ENCODE results near the gene CYP8B1.
"Not testable (repeated sequence)": the region's sequence is repeated elsewhere in the genome, so short reads cannot be mapped to it uniquely, and the experiment has no call there.

DNA sequence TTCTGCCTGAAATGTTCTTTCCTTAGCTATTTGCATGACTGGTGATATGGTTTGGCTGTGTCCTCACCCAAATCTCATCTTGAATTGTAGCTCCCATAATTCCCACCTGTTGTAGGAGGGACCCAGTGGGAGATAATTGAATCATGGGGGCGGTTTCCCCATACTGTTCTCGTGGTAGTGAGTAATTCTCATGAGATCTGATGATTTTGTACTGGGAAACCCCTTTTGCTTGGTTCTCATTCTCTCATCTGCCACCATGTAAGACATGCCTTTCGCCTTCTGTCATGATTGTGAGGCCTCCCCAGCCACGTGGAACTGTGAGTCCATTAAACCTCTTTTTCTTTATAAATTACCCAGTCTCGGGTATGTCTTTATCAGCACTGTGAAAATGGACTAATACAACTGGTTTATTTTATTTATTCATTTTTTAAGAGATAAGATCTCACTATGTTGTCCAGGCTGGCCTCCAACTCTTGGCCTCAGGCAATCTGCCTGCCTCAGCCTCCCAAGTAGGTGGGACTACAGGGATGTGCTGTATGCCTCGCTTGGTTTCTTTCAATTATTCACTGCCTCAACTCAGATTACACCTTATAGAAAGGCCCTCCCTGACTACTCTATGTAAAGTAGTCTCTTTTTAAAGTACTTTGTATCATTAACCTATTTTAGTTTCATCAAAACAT lies 7.7 kb upstream of the CYP8B1 start:
- not testable (repeated sequence) for TF ChIP-seq ZNF791, ZNF549, ZBTB1, ZNF785 (tag by site-specific recombination; IDR thresholded peaks at IDR 0.05)
- TF ChIP-seq, protein P1, sequence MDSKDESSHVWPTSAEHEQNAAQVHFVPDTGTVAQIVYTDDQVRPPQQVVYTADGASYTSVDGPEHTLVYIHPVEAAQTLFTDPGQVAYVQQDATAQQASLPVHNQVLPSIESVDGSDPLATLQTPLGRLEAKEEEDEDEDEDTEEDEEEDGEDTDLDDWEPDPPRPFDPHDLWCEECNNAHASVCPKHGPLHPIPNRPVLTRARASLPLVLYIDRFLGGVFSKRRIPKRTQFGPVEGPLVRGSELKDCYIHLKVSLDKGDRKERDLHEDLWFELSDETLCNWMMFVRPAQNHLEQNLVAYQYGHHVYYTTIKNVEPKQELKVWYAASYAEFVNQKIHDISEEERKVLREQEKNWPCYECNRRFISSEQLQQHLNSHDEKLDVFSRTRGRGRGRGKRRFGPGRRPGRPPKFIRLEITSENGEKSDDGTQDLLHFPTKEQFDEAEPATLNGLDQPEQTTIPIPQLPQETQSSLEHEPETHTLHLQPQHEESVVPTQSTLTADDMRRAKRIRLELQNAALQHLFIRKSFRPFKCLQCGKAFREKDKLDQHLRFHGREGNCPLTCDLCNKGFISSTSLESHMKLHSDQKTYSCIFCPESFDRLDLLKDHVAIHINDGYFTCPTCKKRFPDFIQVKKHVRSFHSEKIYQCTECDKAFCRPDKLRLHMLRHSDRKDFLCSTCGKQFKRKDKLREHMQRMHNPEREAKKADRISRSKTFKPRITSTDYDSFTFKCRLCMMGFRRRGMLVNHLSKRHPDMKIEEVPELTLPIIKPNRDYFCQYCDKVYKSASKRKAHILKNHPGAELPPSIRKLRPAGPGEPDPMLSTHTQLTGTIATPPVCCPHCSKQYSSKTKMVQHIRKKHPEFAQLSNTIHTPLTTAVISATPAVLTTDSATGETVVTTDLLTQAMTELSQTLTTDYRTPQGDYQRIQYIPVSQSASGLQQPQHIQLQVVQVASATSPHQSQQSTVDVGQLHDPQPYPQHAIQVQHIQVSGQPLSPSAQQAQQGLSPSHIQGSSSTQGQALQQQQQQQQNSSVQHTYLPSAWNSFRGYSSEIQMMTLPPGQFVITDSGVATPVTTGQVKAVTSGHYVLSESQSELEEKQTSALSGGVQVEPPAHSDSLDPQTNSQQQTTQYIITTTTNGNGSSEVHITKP (tag by site-specific recombination; IDR thresholded peaks at IDR 0.05): not testable (repeated sequence)
- TF ChIP-seq, protein P2, sequence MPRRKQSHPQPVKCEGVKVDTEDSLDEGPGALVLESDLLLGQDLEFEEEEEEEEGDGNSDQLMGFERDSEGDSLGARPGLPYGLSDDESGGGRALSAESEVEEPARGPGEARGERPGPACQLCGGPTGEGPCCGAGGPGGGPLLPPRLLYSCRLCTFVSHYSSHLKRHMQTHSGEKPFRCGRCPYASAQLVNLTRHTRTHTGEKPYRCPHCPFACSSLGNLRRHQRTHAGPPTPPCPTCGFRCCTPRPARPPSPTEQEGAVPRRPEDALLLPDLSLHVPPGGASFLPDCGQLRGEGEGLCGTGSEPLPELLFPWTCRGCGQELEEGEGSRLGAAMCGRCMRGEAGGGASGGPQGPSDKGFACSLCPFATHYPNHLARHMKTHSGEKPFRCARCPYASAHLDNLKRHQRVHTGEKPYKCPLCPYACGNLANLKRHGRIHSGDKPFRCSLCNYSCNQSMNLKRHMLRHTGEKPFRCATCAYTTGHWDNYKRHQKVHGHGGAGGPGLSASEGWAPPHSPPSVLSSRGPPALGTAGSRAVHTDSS (tag by site-specific recombination; IDR thresholded peaks at IDR 0.05): not testable (repeated sequence)
- TF ChIP-seq, protein P3, sequence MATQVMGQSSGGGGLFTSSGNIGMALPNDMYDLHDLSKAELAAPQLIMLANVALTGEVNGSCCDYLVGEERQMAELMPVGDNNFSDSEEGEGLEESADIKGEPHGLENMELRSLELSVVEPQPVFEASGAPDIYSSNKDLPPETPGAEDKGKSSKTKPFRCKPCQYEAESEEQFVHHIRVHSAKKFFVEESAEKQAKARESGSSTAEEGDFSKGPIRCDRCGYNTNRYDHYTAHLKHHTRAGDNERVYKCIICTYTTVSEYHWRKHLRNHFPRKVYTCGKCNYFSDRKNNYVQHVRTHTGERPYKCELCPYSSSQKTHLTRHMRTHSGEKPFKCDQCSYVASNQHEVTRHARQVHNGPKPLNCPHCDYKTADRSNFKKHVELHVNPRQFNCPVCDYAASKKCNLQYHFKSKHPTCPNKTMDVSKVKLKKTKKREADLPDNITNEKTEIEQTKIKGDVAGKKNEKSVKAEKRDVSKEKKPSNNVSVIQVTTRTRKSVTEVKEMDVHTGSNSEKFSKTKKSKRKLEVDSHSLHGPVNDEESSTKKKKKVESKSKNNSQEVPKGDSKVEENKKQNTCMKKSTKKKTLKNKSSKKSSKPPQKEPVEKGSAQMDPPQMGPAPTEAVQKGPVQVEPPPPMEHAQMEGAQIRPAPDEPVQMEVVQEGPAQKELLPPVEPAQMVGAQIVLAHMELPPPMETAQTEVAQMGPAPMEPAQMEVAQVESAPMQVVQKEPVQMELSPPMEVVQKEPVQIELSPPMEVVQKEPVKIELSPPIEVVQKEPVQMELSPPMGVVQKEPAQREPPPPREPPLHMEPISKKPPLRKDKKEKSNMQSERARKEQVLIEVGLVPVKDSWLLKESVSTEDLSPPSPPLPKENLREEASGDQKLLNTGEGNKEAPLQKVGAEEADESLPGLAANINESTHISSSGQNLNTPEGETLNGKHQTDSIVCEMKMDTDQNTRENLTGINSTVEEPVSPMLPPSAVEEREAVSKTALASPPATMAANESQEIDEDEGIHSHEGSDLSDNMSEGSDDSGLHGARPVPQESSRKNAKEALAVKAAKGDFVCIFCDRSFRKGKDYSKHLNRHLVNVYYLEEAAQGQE (tag by site-specific recombination; IDR thresholded peaks at IDR 0.05): not testable (repeated sequence)
- TF ChIP-seq, protein P4, sequence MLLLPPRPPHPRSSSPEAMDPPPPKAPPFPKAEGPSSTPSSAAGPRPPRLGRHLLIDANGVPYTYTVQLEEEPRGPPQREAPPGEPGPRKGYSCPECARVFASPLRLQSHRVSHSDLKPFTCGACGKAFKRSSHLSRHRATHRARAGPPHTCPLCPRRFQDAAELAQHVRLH (tag by site-specific recombination; IDR thresholded peaks at IDR 0.05): not testable (repeated sequence)
